A673 (cell line): ENCODE data around the gene TRIM50. TPM values are rescaled to one million over a fixed set of nuclear protein-coding genes. Genes with fewer than 3 reads are reported as not detected.

ENCODE experiments used
- BruUV-seq: library from RNA; stranded (reverse); fragments of 400-500 nt; replicated peaks from 2 replicates; lab custom pipeline; 2021; lab: Mats Ljungman, UMichigan
- CTCF ChIA-PET: fragments of 300-600 bp; sonication (Branson Sonifier 250); formaldehyde crosslinking; loops from one replicate; lab custom pipeline; 2022; ENCODE audit warnings: antibody characterized with exemption; lab: Charles Lee
- POLR2A ChIA-PET: fragments of 300-600 bp; sonication (Branson Sonifier 250); formaldehyde crosslinking; loops from one replicate; lab custom pipeline; 2022; ENCODE audit warnings: antibody characterized with exemption; ENCODE audit not compliant: low non-redundant PET; lab: Charles Lee
- DNase-seq: peaks from one replicate; pipeline ENCODE4 v3.0.0-alpha.2; 2015; ENCODE audit warnings: low spot score
- H3K27ac ChIP-seq: fragments of 200-600 bp; sonication (generic); 2 replicates; pipeline ENCODE4 v1.5.1; 2016; ENCODE audit warnings: mixed run types, low read depth, mild to moderate bottlenecking, mixed read lengths, antibody characterized with exemption, low read length; ENCODE audit not compliant: poor library complexity, severe bottlenecking
- H3K27me3 ChIP-seq: fragments of 200-600 bp; sonication (generic); replicated peaks from 2 replicates; pipeline ENCODE4 v1.6.1; 2017; ENCODE audit warnings: mixed run types, low read depth, mild to moderate bottlenecking, mixed read lengths, antibody characterized with exemption, low read length; ENCODE audit not compliant: insufficient read depth, poor library complexity
- H3K36me3 ChIP-seq: fragments of 200-600 bp; sonication (generic); 2 replicates; pipeline ENCODE4 v1.6.1; 2016; ENCODE audit warnings: mixed run types, mild to moderate bottlenecking, mixed read lengths, antibody characterized with exemption, low read length; ENCODE audit not compliant: insufficient read depth, poor library complexity, severe bottlenecking
- H3K4me1 ChIP-seq: fragments of 200-600 bp; sonication (generic); 2 replicates; pipeline ENCODE4 v1.6.1; 2017; ENCODE audit warnings: mixed run types, mild to moderate bottlenecking, mixed read lengths, antibody characterized with exemption, low read length; ENCODE audit not compliant: insufficient read depth, poor library complexity, severe bottlenecking
- H3K4me3 ChIP-seq: fragments of 200-600 bp; sonication (generic); 2 replicates; pipeline ENCODE4 v1.5.1; 2016; ENCODE audit warnings: low read depth, mixed run types, mild to moderate bottlenecking, mixed read lengths, low read length; ENCODE audit not compliant: poor library complexity, severe bottlenecking
- H3K9me3 ChIP-seq: fragments of 200-600 bp; sonication (generic); 2 replicates; pipeline ENCODE4 v1.6.1; 2016; ENCODE audit warnings: mixed run types, low read depth, mild to moderate bottlenecking, mixed read lengths, antibody characterized with exemption, low read length; ENCODE audit not compliant: poor library complexity, severe bottlenecking
- CTCF ChIP-seq: fragments of 300-800, 200-600 bp; sonication (generic); conservative IDR thresholded peaks from 2 replicates; pipeline ENCODE4 v1.5.1; 2017; ENCODE audit warnings: low read depth, mild to moderate bottlenecking, antibody characterized with exemption, low read length, moderate library complexity, mixed read lengths
- EZH2 ChIP-seq: fragments of 200-600 bp; sonication (generic); IDR thresholded peaks from 2 replicates; pipeline ENCODE4 v1.6.1; 2017; ENCODE audit warnings: borderline replicate concordance, low read depth, mild to moderate bottlenecking, mixed read lengths, antibody characterized with exemption, low read length; ENCODE audit not compliant: poor library complexity, severe bottlenecking
- intact Hi-C: fragments of 100-400 bp; cut with micrococcal nuclease; formaldehyde crosslinking; loops from one replicate; pipeline ENCODE4 v1.10.0; 2022; ENCODE audit not compliant: unreplicated experiment
- total RNA-seq: library from RNA; stranded (reverse); gene quantifications from 2 replicates; pipeline ENCODE4 v1.2.3, GENCODE V29; 2021

Gene TRIM50
- total RNA-seq, 1 experiment from 2014 or later, result not detected

- Histone ChIP-seq H3K4me1 (no peaks in the 10 kb centered on the region), H3K9me3 (no peaks in the 10 kb centered on the region), H3K27ac (no peak overlapping the region), H3K36me3 (no peaks in the 10 kb centered on the region), H3K27me3 (no peaks in the 10 kb centered on the region), H3K4me3 (no peak overlapping the region)
- ChIA-PET POLR2A (no interaction called here), CTCF (interaction anchor here (0.5 kb wide), 1 partner anchor 528 kb away, joined by 4 read pairs; no protein-coding TSS in a partner anchor)
- TF ChIP-seq EZH2 (no peak), CTCF (no peak)
- intact Hi-C loops, result no loop called here
- no peak for DNase-seq
- no TSS peak for BruUV-seq
Measured at GRCh38 chr7:73345538-73345937, 17.7 kb upstream of the TRIM50 start.

- BruUV-seq, result no TSS peak
- intact Hi-C loops, result loop anchor here (5.0 kb wide), 1 partner anchor 108 kb away; no protein-coding TSS in a partner anchor
- Histone ChIP-seq H3K4me1 (no peaks in the 10 kb centered on the region), H3K27ac (no peak overlapping the region), H3K4me3 (no peak overlapping the region), H3K9me3 (no peaks in the 10 kb centered on the region), H3K36me3 (no peaks in the 10 kb centered on the region), H3K27me3 (no peaks in the 10 kb centered on the region)
- ChIA-PET CTCF (no interaction called here), POLR2A (no interaction called here)
- DNase-seq, result no peak
- no peak for TF ChIP-seq EZH2
- TF ChIP-seq CTCF, result no peak
Measured at GRCh38 chr7:73343671-73344380, 15.9 kb upstream of the TRIM50 start.

GRCh38 chr7:73342645-73343044, 14.8 kb upstream of the TRIM50 start:
- Histone ChIP-seq H3K27ac (no peak overlapping the region), H3K36me3 (no peaks in the 10 kb centered on the region), H3K9me3 (no peaks in the 10 kb centered on the region), H3K4me3 (no peak overlapping the region), H3K4me1 (no peaks in the 10 kb centered on the region), H3K27me3 (no peaks in the 10 kb centered on the region)
- peak; percentile 66 for DNase-seq
- TF ChIP-seq CTCF, result peak; percentile 62
- TF ChIP-seq EZH2, result no peak
- ChIA-PET CTCF (interaction anchor here (0.6 kb wide), 1 partner anchor 58 kb away, joined by 3 read pairs; no protein-coding TSS in a partner anchor), POLR2A (no interaction called here)
- BruUV-seq, result no TSS peak
- intact Hi-C loops, result loop anchor here (5.0 kb wide), 1 partner anchor 110 kb away; no protein-coding TSS in a partner anchor
